Central memory CD8-positive, alpha-beta T cell (primary cell): Measurements from ENCODE around the gene HINFP.

Source experiments
- ATAC-seq: fragments of 150-1000 bp; cut with Tn5 transposase; replicated peaks from 2 replicates; pipeline ENCODE4 v1.10.0; 2022; ENCODE audit warnings: mild to moderate bottlenecking, moderate FRiP score, moderate number of reproducible peaks; ENCODE audit not compliant: poor library complexity, severe bottlenecking; ENCODE audit errors: extremely low read depth
- DNase-seq, 2 donors: peaks; one replicate each; pipeline ENCODE4 v3.0.0; 2021; ENCODE audit warnings: low spot score in 2 of 2
- H3K27ac Mint-ChIP-seq: one replicate; pipeline ENCODE4 v1.8.0; 2022; ENCODE audit warnings: low read depth, mild to moderate bottlenecking, moderate library complexity, mixed read lengths
- H3K27me3 Mint-ChIP-seq: one replicate; pipeline ENCODE4 v1.8.0; 2022; ENCODE audit warnings: mixed read lengths
- H3K36me3 Mint-ChIP-seq: one replicate; pipeline ENCODE4 v1.8.0; 2022; ENCODE audit warnings: mild to moderate bottlenecking, moderate library complexity, mixed read lengths; ENCODE audit not compliant: insufficient read depth
- H3K4me1 Mint-ChIP-seq: one replicate; pipeline ENCODE4 v1.8.0; 2022; ENCODE audit warnings: mixed read lengths
- H3K4me3 Mint-ChIP-seq: one replicate; pipeline ENCODE4 v1.8.0; 2022; ENCODE audit warnings: mild to moderate bottlenecking, moderate library complexity, mixed read lengths
- H3K9me3 Mint-ChIP-seq: one replicate; pipeline ENCODE4 v1.8.0; 2022; ENCODE audit warnings: mixed read lengths

The HINFP gene

GRCh38 chr11:119115484-119116234, 5.7 kb upstream of the HINFP start:
- peaks cover 19% of the 10 kb centered on the region for H3K36me3 Mint-ChIP-seq
- ATAC-seq, result peak; percentile 67
- DNase-seq, result no peak
- no peaks in the 10 kb centered on the region for H3K9me3 Mint-ChIP-seq
- H3K27me3 Mint-ChIP-seq, result no peaks in the 10 kb centered on the region
- H3K4me1 Mint-ChIP-seq, result peaks cover 19% of the 10 kb centered on the region
- peak overlapping the region; percentile 44 for H3K4me3 Mint-ChIP-seq
- H3K27ac Mint-ChIP-seq, result peak overlapping the region; percentile 68

GRCh38 chr11:119116235-119116594, 5.2 kb upstream of the HINFP start:
- no peak for DNase-seq
- Mint-ChIP-seq H3K4me3 (peak overlapping the region; percentile 44), H3K27ac (peak overlapping the region; percentile 68), H3K27me3 (no peaks in the 10 kb centered on the region), H3K9me3 (no peaks in the 10 kb centered on the region), H3K4me1 (peaks cover 24% of the 10 kb centered on the region), H3K36me3 (peaks cover 17% of the 10 kb centered on the region)
- no peak for ATAC-seq

GRCh38 chr11:119116601-119117000, 4.8 kb upstream of the HINFP start:
- ATAC-seq, result no peak
- Mint-ChIP-seq H3K36me3 (peaks cover 16% of the 10 kb centered on the region), H3K9me3 (no peaks in the 10 kb centered on the region), H3K4me3 (no peak overlapping the region), H3K4me1 (peaks cover 24% of the 10 kb centered on the region), H3K27ac (no peak overlapping the region), H3K27me3 (no peaks in the 10 kb centered on the region)
- no peak for DNase-seq

GRCh38 chr11:119117004-119117706, 4.2 kb upstream of the HINFP start:
- DNase-seq, result no peak
- Mint-ChIP-seq H3K4me3 (no peak overlapping the region), H3K27me3 (no peaks in the 10 kb centered on the region), H3K36me3 (peaks cover 16% of the 10 kb centered on the region), H3K9me3 (no peaks in the 10 kb centered on the region), H3K27ac (no peak overlapping the region), H3K4me1 (peaks cover 29% of the 10 kb centered on the region)
- no peak for ATAC-seq

GRCh38 chr11:119118227-119118626, 3.2 kb upstream of the HINFP start:
- no peaks in the 10 kb centered on the region for H3K27me3 Mint-ChIP-seq

GRCh38 chr11:119118946-119119345, 2.4 kb upstream of the HINFP start:
- DNase-seq (no peak), ATAC-seq (no peak)
- peaks cover 41% of the 10 kb centered on the region for H3K4me1 Mint-ChIP-seq
- H3K9me3 Mint-ChIP-seq, result no peaks in the 10 kb centered on the region
- peaks cover 23% of the 10 kb centered on the region for H3K36me3 Mint-ChIP-seq
- no peak overlapping the region for H3K27ac Mint-ChIP-seq
- no peak overlapping the region for H3K4me3 Mint-ChIP-seq
- H3K27me3 Mint-ChIP-seq, result no peaks in the 10 kb centered on the region

More at GRCh38 chr11:119118227-119118626, 3.2 kb upstream of the HINFP start:
- H3K36me3 Mint-ChIP-seq, result peaks cover 18% of the 10 kb centered on the region
- H3K4me1 Mint-ChIP-seq, result peaks cover 40% of the 10 kb centered on the region
- no peak overlapping the region for H3K27ac Mint-ChIP-seq
- DNase-seq (no peak), ATAC-seq (no peak)
- H3K4me3 Mint-ChIP-seq, result no peak overlapping the region
- no peaks in the 10 kb centered on the region for H3K9me3 Mint-ChIP-seq

- H3K27me3 Mint-ChIP-seq, result no peaks in the 10 kb centered on the region
- no peaks in the 10 kb centered on the region for H3K9me3 Mint-ChIP-seq
- peak overlapping the region; percentile 88 for H3K4me3 Mint-ChIP-seq
- H3K4me1 Mint-ChIP-seq, result peaks cover 34% of the 10 kb centered on the region
- H3K36me3 Mint-ChIP-seq, result peaks cover 22% of the 10 kb centered on the region
- H3K27ac Mint-ChIP-seq, result peak overlapping the region; percentile 90
- DNase-seq (no peak), ATAC-seq (no peak)
Measured at GRCh38 chr11:119120639-119121007, 757 bp upstream of the HINFP start.

- no peaks in the 10 kb centered on the region for H3K9me3 Mint-ChIP-seq
- peak overlapping the region; percentile 88 for H3K4me3 Mint-ChIP-seq
- H3K36me3 Mint-ChIP-seq, result peaks cover 22% of the 10 kb centered on the region
- no peaks in the 10 kb centered on the region for H3K27me3 Mint-ChIP-seq
- peak overlapping the region; percentile 90 for H3K27ac Mint-ChIP-seq
- no peak for DNase-seq
- ATAC-seq, result no peak
- peaks cover 32% of the 10 kb centered on the region for H3K4me1 Mint-ChIP-seq
Measured at GRCh38 chr11:119121811-119122124, 388 bp downstream of the HINFP start.

- no peak overlapping the region for H3K4me3 Mint-ChIP-seq
- H3K4me1 Mint-ChIP-seq, result peaks cover 33% of the 10 kb centered on the region
- ATAC-seq (no peak), DNase-seq (no peak)
- no peak overlapping the region for H3K27ac Mint-ChIP-seq
- H3K9me3 Mint-ChIP-seq, result no peaks in the 10 kb centered on the region
- H3K27me3 Mint-ChIP-seq, result no peaks in the 10 kb centered on the region
- peaks cover 48% of the 10 kb centered on the region for H3K36me3 Mint-ChIP-seq
Measured at GRCh38 chr11:119125821-119126220, 4.4 kb downstream of the HINFP start.

- Mint-ChIP-seq H3K36me3 (peaks cover 55% of the 10 kb centered on the region), H3K4me1 (peaks cover 28% of the 10 kb centered on the region), H3K4me3 (no peak overlapping the region), H3K27me3 (no peaks in the 10 kb centered on the region), H3K27ac (no peak overlapping the region), H3K9me3 (no peaks in the 10 kb centered on the region)
- ATAC-seq (no peak), DNase-seq (no peak)
Measured at GRCh38 chr11:119126675-119127268, 5.4 kb downstream of the HINFP start.

GRCh38 chr11:119130662-119131061, 9.3 kb downstream of the HINFP start:
- Mint-ChIP-seq H3K36me3 (peaks cover 48% of the 10 kb centered on the region), H3K27me3 (no peaks in the 10 kb centered on the region)
- DNase-seq, result no peak

GRCh38 chr11:119134389-119134978, 13.1 kb downstream of the HINFP start:
- DNase-seq, result no peak
- peaks cover 6% of the 10 kb centered on the region for H3K4me1 Mint-ChIP-seq
- no peaks in the 10 kb centered on the region for H3K9me3 Mint-ChIP-seq
- H3K4me3 Mint-ChIP-seq, result no peak overlapping the region
- no peak overlapping the region for H3K27ac Mint-ChIP-seq
- H3K27me3 Mint-ChIP-seq, result peaks cover 17% of the 10 kb centered on the region
- peaks cover 28% of the 10 kb centered on the region for H3K36me3 Mint-ChIP-seq
- ATAC-seq, result no peak

More at GRCh38 chr11:119130662-119131061, 9.3 kb downstream of the HINFP start:
- no peak for ATAC-seq
- Mint-ChIP-seq H3K9me3 (no peaks in the 10 kb centered on the region), H3K4me3 (no peak overlapping the region), H3K4me1 (peaks cover 12% of the 10 kb centered on the region), H3K27ac (no peak overlapping the region)
